GM19455 (cell line): ENCODE results near the gene A2M.

Experiments used
- ATAC-seq: cut with Tn5 transposase; IDR thresholded peaks from one replicate; pipeline ENCODE4 v1.9.1; 2021; ENCODE audit not compliant: unreplicated experiment

Gene A2M

DNA sequence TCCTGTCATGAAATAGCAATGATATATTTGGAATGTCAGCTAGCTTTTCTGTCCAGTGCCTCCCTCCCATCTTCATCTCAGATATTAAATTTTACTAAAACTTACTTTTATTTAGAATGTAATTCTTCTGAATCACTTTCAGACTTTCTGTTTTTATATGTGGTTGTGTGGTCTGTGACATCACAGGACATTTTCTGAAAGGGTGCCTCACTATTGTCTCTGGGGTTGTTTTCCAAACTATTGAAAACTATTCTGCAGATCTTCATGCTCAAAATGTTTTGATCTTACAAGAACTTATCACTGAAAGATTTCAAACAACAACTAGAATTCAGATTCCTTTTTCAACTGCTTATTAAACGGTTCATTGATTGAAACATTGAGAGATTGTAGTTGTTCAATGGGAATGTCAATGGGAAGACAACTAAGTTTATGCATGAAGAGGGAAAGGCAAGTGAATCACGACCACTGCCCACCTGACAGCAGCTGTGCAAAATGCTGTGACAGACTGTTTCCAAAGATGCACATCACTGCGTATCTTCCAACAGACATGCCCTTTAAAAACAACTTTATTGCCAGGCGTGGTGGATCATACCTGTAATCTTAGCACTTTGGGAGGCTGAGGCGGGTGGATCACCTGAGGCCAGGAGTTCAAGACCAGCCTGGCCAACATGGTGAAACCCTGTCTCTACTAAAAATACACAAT, 75.1 kb downstream of the A2M start:
- no peak for ATAC-seq

DNA sequence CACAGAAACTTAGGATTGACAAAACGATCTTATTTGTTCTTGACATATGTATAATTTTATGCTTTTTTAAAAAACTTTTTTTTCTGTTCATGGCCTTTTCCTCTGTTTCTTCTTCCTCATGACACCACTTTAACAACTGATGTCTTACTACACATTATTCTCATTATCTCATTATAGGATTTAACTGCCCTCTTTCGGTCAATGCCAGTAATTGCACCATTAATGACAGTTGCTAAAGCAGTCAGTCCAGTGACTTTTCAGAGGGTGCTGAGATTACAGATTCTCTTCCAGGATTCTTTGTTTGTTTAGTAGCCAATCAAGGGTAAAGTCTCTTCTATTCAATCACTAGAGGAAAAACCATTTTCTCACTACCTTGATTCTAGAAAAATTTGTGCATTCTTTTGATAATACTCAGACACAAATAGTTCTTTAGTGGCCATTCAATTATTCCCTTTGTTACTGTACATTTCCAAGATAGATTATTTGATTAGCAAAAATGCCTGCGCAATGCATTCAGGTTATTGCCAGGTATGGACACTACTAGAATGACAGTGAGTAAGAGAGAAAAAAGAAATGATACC, 76.2 kb downstream of the A2M start:
- ATAC-seq: no peak

DNA sequence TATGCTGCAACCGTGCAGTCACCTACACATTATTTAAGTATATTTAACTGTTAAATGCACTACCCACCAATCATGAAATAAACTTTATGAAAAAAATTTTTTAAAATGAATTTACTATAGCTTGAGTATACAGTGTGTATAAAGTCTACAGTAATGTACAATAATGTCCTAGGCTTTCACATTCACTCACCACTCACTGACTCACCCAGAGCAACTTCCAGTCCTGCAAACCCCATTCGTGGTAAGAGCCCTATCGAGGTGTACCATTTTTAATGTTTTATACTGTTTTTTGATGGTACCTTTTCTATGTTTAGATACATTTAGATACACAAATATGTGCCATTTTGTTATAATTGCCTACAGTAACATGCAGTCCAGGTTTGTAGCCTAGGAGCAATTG, 78.3 kb downstream of the A2M start:
- ATAC-seq: no peak

DNA sequence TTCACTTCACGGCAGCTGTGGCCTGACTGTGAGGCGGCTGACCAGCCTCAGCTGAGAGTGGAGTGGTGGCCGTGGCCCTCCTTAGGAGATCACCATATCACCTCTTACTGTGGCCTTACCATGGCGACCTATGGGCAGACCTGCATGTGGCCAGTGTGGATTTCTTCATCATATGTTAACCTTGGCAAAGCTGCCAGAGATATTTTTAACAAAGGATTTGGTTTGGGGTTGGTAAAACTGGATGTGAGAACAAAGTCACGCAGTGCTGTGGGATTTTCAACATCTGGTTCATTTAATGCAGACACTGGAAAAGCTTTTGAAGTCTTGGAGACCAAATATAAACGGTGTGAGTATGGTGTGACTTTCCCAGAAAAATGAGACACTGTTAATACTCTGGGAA, 79.5 kb downstream of the A2M start:
- no peak for ATAC-seq

DNA sequence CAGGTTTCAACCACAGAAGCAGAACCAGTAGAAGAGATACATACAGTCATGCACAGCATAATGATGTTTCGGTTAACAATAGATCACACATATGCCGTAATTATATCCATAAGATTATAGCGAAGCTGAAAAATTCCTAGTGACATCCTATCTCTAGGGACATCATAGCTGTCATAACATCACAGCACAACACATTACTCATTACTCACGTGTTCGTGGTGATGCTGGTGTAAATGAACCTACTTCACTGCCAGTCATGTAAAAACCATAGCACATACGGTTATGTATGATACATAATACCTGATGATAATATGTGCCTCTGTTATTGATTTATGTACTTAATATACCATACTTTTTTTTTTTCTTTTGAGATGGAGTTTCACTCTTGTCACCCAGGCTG, 81.6 kb downstream of the A2M start:
- ATAC-seq: no peak

DNA sequence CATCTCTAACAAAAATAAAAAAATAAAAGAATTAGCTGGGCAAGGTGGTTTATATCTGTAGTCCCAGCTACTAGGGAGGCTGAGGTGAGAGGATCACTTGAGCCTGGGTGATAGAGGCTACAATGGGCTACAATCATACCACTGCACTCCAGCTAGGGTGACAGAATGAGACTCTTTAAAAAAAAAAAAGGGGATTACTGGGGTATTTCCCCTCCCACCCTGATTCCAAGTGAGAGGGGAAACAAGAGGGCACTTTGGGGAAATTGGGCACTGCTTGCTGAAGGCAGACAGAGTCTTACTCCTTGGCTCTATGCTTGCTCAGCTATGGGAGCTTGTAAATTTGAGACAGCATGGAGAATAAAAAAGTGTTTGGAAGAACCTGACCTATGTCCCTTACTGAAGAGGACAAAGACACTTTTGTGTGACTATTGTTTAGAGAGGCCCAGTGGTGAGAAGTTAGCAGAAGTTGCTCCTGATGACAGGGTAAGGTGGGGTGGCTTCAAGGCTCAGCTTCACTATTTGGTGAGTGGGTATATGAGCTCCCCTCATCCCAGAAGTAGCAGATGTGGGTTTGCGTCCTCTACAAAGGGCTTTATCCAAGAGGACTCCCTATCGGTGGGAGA, 82.3 kb downstream of the A2M start:
- no peak for ATAC-seq

DNA sequence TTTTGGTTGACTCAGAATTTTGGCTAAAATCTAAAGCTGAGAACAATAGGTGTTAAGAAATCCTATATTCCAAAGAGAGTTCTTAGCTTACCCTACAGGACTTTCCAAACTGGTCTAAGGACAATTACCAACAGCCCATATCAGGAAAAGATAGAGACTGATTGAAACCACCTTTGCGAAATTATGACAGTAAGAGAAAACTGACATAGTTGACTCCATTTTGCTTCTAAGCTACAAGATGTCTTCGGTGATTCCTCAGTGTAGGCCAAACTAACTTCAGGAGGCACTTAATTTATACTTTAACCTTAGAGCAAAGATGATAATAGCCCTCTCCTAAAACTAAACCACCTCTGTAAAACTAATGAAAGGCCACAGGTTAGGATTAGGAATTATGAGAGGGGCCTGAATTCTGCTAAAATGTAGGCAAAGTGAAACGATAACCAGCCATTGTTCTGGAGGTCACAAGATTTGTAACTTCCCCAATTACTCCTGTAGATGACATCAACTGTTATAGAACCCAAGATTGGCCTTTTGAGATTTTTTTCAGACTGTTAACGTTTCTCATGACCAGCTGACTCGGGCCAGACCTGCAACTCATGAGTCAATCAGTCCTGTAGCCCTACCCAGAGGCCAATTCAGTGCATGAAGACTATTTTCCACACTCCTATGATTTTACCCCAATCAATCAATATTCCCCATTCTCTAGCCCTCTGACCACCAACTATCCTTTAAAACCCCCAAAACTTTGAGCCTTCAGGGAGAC, 83.3 kb downstream of the A2M start:
- ATAC-seq: no peak

DNA sequence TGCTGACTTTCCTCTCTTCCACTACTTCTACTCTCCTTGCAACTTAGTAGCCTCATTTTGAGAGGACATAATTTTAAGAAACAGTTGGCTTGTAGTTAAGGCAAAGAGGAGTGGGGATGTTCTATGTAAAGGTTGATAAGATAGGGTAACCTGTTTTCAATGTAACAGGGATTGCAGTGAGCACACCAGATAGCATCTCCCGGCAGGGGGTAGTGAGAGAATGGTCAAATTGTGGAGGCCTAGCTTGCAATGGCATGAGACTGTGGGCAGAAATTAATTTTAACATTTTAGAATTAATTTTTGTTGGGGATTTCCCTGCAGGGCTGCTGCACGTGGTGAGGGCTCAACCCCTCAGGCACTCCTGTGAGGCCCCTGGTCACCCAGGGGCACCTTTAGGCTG, 84.9 kb downstream of the A2M start:
- no peak for ATAC-seq

DNA sequence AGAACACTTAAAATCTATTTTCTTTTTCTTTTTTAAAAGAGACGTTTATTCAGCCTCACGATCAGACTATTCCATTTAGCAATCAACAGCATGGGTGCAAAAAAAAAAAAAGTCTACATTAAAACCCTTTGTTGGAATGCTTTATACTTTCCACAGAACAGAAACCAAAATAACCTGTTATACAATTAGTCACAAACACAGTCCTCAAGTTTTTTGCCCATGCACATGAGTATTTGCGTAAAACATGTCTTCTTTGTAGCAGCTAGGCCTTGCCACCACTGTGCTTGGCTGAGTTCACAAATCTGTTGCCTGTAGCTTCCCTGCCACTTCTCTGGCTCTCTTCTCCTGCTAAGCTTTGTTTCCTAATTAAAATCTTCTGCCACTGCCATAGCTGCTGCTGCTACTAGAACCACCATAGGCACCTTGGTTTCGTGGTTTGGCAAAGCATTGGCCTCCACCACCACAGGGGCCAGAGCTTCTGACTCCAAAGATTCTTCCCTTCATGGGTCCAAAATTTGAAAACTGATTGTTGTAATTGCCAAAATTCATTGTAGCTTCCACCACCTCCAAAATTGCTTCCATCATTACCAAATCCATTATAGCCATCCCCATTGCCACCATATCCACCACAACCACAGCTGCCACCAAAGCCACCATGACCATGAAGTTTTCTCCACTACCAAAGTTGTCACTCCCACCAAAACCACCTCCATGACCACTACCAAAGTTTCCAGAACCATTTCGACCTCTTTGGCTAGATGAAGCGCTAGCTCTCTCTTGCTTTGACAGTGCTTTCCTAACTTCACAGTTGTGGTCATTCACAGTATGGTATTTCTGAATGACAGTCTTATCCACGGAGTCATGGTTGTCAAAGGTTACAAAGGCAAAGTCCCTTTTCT, 88.3 kb downstream of the A2M start:
- no peak for ATAC-seq

DNA sequence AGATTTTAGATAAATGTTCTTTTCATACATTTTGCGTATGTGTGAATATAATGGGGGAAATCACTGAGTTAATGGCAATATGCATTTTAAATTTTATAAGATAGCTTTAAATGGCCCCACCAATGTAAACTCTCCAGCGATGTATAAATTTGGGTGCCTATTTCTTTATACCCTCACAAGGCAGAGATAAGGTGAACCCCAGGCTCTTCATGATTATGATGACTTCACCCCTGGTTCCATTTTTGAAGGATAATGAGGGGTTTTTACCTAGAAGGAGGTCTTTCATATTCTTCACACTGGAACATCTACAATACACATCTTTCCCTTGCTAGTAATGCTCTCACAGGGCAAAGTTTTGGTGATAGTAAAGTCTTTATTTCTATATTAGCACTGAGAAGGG, 91.2 kb downstream of the A2M start:
- ATAC-seq: no peak

DNA sequence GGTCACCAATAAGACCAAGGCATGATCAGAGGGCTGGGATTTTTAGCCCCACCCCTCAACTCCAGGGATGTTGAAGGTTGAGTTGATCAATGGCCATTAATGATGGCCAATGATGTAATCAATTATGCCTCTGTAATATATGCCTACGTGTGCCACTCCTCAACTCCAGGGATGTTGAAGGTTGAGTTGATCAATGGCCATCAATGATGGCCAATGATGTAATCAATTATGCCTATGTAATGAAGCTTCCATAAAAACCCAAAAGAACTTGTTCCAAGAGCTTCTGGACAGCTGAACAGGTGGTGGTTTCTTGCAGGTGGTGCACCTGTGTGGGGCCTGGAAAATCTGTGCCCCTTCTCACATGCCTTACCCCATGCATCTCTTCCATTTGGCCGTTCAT, 93.1 kb downstream of the A2M start:
- ATAC-seq: no peak
